Gastrocnemius medialis (tissue), 4 donors: ENCODE data around the gene CLEC10A. TPM values are rescaled to one million over a fixed set of nuclear protein-coding genes. Genes with fewer than 3 reads are reported as not detected.
"Not testable (repeated sequence)": the region's sequence is repeated elsewhere in the genome, so short reads cannot be mapped to it uniquely, and the experiment has no call there.

ENCODE experiments used
- ATAC-seq, 2 donors: fragments of 150-250 bp; one replicate each; pipeline ENCODE4 v1.9.1; 2016
- DNase-seq, 2 donors: peaks; one replicate each; pipeline ENCODE4 v3.0.0-alpha.2; 2019
- H3K27ac ChIP-seq, 4 donors: fragments of 200-600 bp; sonication (generic); 1 replicate in 1 of 4; 2 replicates in 3 of 4; pipeline ENCODE4 v1.5.1; 2016 to 2018; ENCODE audit warnings: mild to moderate bottlenecking in 2 of 4, moderate library complexity in 1 of 4
- H3K27me3 ChIP-seq, 3 donors: fragments of 200-600 bp; sonication (generic) in 2 of 3; 1 replicate in 1 of 3; 2 replicates in 2 of 3; pipeline versions ENCODE4 v1.5.1 to v1.6.0; 2016 to 2019; ENCODE audit warnings: mild to moderate bottlenecking in 1 of 3, moderate library complexity in 1 of 3
- H3K36me3 ChIP-seq, 2 donors: fragments of 200-600 bp; sonication (generic) in 1 of 2; one replicate each; pipeline ENCODE4 v1.5.1; 2017 to 2018
- H3K4me1 ChIP-seq, 2 donors: fragments of 200-600 bp; sonication (generic) in 1 of 2; one replicate each; pipeline ENCODE4 v1.5.1; 2016 to 2017; ENCODE audit warnings: mild to moderate bottlenecking in 2 of 2
- H3K4me3 ChIP-seq, 4 donors: fragments of 200-600 bp; sonication (generic) in 3 of 4; 1 replicate in 1 of 4; 2 replicates in 3 of 4; pipeline ENCODE4 v1.5.1; 2016 to 2019; ENCODE audit warnings: mild to moderate bottlenecking in 2 of 4
- H3K9me3 ChIP-seq, 3 donors: fragments of 200-600 bp; sonication (generic) in 2 of 3; 1 replicate in 1 of 3; 2 replicates in 2 of 3; pipeline ENCODE4 v1.5.1; 2016 to 2019
- POLR2A ChIP-seq, 2 donors: fragments of 450-650 bp; IDR thresholded peaks; one replicate each; pipeline ENCODE4 v1.6.1; 2017; ENCODE audit warnings: antibody characterized with exemption in 2 of 2, mild to moderate bottlenecking in 2 of 2, moderate library complexity in 2 of 2
- in situ Hi-C, 4 donors: fragments of 200-750 bp; cut with MboI; loops; one replicate each; pipeline versions ENCODE4 v1.15.0 to v1.8.0; 2017; ENCODE audit warnings: low sequenced_read_pairs in 4 of 4
- intact Hi-C: fragments of 100-400 bp; cut with DNase I; formaldehyde crosslinking; loops from one replicate; pipeline ENCODE4 v1.15.1; 2023; ENCODE audit warnings: low total_unique reads
- total RNA-seq, 4 donors: library from RNA; depleted of rRNA; stranded (reverse); fragments of >200 nt; gene quantifications; one replicate each; pipeline versions ENCODE4 v1.1.0 to v1.2.3, GENCODE V29; 2016
- TF ChIP-seq, protein P1 (sequence below), 5 experiments: fragments of 450-650 bp in 3 of 5; fragments of 200-600 bp in 2 of 5; sonication (generic) in 2 of 5; IDR thresholded peaks in 4 of 5; conservative IDR thresholded peaks in 1 of 5; 1 replicate in 4 of 5; 2 replicates in 1 of 5; pipeline ENCODE4 v1.5.1; 2016 to 2019; ENCODE audit warnings: antibody characterized with exemption in 5 of 5, mild to moderate bottlenecking in 3 of 5, moderate library complexity in 3 of 5

CLEC10A gene
- total RNA-seq, 4 donors from 2014 or later = 1.3 to 2.8 (median 2.3) TPM; not detected in 1

DNA sequence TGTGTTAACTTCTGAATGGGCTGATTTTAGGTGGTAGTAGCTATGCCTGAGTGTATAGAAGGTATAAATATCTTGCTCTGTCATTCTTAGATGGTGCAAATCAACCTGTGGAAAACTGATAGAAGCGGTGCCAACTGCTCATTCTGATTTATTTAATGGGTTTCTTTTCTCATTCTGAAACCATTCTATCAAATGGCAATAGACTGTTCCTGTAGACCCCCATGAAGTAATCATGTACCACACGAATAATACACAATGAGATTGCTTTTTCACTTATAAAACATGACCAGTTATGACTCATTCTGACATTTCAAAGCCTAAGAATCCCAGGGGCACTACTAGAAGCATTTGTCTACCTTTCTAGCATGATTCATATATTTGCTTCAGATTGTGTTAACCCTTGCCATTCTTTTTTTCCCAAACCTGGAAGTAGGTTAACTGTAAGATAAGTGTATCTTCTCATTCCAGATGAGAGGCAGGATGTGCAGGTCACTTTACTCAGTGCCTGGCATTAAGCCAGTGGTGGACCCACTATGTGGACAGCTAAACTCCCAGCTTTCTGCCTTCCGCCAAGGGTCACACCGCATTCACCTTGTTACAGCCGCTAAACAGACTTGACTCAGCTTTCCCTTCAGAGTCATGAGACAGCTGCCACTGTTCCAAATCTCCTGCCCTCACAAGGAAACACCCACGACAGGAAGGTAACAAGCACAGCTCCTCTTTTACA lies 19.7 kb downstream of the CLEC10A start:
- Histone ChIP-seq H3K36me3 (no peaks in the 10 kb centered on the region), H3K4me3 (no peak overlapping the region), H3K27me3 (peaks cover 0 to 3% (median 0%) of the 10 kb centered on the region in 3 donors), H3K4me1 (no peaks in the 10 kb centered on the region), H3K27ac (no peak overlapping the region), H3K9me3 (no peaks in the 10 kb centered on the region)
- intact Hi-C loops = no loop called here
- TF ChIP-seq, protein P1, sequence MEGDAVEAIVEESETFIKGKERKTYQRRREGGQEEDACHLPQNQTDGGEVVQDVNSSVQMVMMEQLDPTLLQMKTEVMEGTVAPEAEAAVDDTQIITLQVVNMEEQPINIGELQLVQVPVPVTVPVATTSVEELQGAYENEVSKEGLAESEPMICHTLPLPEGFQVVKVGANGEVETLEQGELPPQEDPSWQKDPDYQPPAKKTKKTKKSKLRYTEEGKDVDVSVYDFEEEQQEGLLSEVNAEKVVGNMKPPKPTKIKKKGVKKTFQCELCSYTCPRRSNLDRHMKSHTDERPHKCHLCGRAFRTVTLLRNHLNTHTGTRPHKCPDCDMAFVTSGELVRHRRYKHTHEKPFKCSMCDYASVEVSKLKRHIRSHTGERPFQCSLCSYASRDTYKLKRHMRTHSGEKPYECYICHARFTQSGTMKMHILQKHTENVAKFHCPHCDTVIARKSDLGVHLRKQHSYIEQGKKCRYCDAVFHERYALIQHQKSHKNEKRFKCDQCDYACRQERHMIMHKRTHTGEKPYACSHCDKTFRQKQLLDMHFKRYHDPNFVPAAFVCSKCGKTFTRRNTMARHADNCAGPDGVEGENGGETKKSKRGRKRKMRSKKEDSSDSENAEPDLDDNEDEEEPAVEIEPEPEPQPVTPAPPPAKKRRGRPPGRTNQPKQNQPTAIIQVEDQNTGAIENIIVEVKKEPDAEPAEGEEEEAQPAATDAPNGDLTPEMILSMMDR (IDR thresholded peaks at IDR 0.05 in 4 of 5, conservative IDR thresholded peaks at IDR 0.05 in 1 of 5) = no peak
- TF ChIP-seq POLR2A (IDR thresholded peaks at IDR 0.05) = no peak
- in situ Hi-C loops = no loop called here
- DNase-seq (no peak), ATAC-seq (no peak)

DNA sequence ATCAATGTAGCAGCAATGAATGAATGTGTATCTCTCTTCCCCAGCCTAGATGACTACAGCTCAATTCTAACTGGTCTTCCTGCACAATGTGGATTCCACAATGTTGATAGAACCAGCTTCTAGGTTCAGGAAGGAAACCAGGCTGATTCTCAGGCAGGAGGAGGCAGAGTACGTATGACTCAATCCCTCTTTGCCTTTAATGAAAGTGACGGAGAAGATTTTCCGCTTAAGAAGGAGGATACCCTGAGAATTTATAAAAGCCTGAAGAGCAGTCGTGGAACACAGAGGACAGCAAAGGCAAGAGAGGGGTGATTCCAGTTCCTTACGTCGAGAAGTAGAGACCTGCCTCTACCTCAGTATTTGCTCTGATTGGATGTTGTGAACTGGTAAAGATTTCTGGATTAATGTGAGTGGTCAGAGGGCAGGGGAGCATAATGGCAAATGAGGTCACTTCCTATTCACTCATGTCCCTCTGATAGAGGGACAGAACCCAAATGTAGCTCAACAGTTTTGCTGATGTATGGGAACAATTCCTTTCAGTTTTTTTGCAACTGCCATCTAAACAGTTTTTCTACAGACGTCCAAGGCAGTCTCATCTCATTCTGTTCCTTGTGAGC lies 21.1 kb downstream of the CLEC10A start:
- H3K4me3 ChIP-seq = no peak overlapping the region
- H3K4me1 ChIP-seq = no peaks in the 10 kb centered on the region
- H3K9me3 ChIP-seq = no peaks in the 10 kb centered on the region
- DNase-seq = no peak
- in situ Hi-C loops = no loop called here
- H3K27ac ChIP-seq = no peak overlapping the region
- peaks cover 0 to 3% (median 0%) of the 10 kb centered on the region in 3 donors for H3K27me3 ChIP-seq
- intact Hi-C loops = no loop called here
- no peak for ATAC-seq
- TF ChIP-seq POLR2A (IDR thresholded peaks at IDR 0.05) = no peak
- no peaks in the 10 kb centered on the region for H3K36me3 ChIP-seq

DNA sequence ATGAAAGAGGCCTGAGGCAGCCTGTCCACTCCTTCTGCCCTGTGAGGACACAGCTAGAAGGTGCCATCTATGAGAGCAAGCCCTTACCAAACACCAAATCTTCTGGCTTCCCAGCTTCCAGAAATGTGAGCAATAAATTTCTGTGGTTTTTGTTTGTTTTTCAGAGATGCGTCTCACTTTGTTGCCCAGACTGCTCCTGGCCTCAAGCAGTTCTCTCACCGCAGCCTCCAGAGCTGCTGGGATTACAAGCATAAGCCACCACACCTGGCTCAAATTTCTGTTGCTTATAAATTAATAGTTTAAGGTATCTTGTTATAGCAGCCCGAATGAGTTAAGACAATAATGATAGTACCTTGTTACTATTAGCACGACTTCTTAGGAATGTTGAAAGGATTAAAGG lies 23.7 kb downstream of the CLEC10A start:
- Histone ChIP-seq H3K4me3 (no peak overlapping the region), H3K9me3 (no peaks in the 10 kb centered on the region), H3K4me1 (no peaks in the 10 kb centered on the region), H3K27ac (no peak overlapping the region), H3K36me3 (no peaks in the 10 kb centered on the region), H3K27me3 (peaks cover 0 to 3% (median 0%) of the 10 kb centered on the region in 3 donors)
- DNase-seq (no peak), ATAC-seq (no peak)
- no peak for TF ChIP-seq POLR2A (IDR thresholded peaks at IDR 0.05)
- TF ChIP-seq, protein P1 (IDR thresholded peaks at IDR 0.05 in 4 of 5, conservative IDR thresholded peaks at IDR 0.05 in 1 of 5) = no peak
- intact Hi-C loops (no loop called here), in situ Hi-C loops (no loop called here)

DNA sequence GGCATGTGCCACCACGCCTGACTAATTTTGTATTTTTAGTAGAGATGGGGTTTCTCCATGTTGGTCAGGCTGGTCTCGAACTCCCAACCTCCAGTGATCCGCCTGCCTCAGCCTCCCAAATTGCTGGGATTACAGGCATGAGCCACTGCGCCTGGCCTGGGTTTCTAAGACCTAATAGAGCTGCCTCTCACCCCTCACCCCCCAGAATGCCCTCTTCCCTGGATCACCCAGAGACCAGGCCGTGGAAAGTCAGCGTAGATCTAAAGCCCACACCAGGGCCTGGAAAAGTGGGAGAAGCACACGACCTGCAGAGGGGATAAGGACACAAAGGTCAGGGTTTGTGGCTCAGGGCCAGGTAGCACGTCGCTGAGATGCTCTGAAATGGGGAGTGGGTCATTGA lies 29.5 kb downstream of the CLEC10A start:
- in situ Hi-C loops = loop anchor here (5.0 kb wide), 2 partner anchors 82 to 87 kb away; no protein-coding TSS in a partner anchor
- H3K27ac ChIP-seq, H3K9me3 ChIP-seq, H3K27me3 ChIP-seq, H3K4me1 ChIP-seq, DNase-seq, H3K36me3 ChIP-seq, H3K4me3 ChIP-seq, ATAC-seq: not testable (repeated sequence)
- intact Hi-C loops = loop anchor here (5.0 kb wide), 1 partner anchor 127 kb away; the partner anchor contains the start of gene ASGR1

DNA sequence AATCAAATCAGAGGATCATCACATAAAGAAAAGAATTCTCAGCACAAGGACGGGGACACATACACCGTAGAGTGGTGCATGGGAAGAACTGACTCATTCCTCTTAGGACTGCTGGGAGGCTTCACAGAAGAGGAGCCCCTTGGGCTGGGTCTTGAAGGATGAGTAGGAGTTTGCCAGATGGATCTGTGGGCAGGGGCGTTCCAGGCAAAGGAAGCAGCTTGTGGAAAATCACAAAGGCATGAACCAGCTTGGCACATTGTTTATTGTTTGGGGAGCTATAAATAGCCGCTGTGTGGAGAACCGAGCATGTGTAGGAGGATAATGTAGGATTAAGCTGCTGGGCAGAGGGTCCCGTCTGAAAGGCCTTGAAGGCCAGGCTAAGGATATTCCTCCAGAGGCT lies 31.1 kb downstream of the CLEC10A start:
- TF ChIP-seq, protein P1 (IDR thresholded peaks at IDR 0.05 in 4 of 5, conservative IDR thresholded peaks at IDR 0.05 in 1 of 5) = no peak
- no peak for TF ChIP-seq POLR2A (IDR thresholded peaks at IDR 0.05)
- peaks cover 3 to 8% (median 5%) of the 10 kb centered on the region in 3 donors for H3K27me3 ChIP-seq
- in situ Hi-C loops = loop anchor here in 1 of 4 donors (25.0 kb wide), 1 partner anchor 288 kb away; the partner anchor contains the start of genes ACAP1 and NEURL4
- H3K36me3 ChIP-seq = no peaks in the 10 kb centered on the region
- ATAC-seq (no peak), DNase-seq (no peak)
- no peak overlapping the region for H3K4me3 ChIP-seq
- H3K4me1 ChIP-seq = peaks cover under 1 to 1% of the 10 kb centered on the region in 2 donors
- no peaks in the 10 kb centered on the region for H3K9me3 ChIP-seq
- H3K27ac ChIP-seq = no peak overlapping the region
- intact Hi-C loops = loop anchor here (10.0 kb wide), 1 partner anchor 296 kb away; no protein-coding TSS in a partner anchor
